ENCODE data around the gene ZNF787.

Gene ZNF787

GRCh38 chr19:56159622-56160271 is 38.7 kb upstream of the ZNF787 start:
- no peak for TF ChIP-seq CTCF (conservative IDR thresholded peaks at IDR 0.05; ENCODE audit: low read length)
- DNase-seq (ENCODE audit: low read depth), result no peak

GRCh38 chr19:56159009-56159559 is 38.0 kb upstream of the ZNF787 start:
- no peak overlapping the region for H3K4me3 ChIP-seq (ENCODE audit: low read length)
- no peak for TF ChIP-seq CTCF (conservative IDR thresholded peaks at IDR 0.05; ENCODE audit: low read length)

More at GRCh38 chr19:56159622-56160271, 38.7 kb upstream of the ZNF787 start:
- H3K4me3 ChIP-seq (ENCODE audit: low read length), result no peak overlapping the region

GRCh38 chr19:56158170-56158757 is 37.2 kb upstream of the ZNF787 start:
- DNase-seq (ENCODE audit: low read depth), result no peak
- H3K4me3 ChIP-seq (ENCODE audit: low read length), result no peak overlapping the region
- TF ChIP-seq CTCF (conservative IDR thresholded peaks at IDR 0.05; ENCODE audit: low read length), result no peak

More at GRCh38 chr19:56159009-56159559, 38.0 kb upstream of the ZNF787 start:
- DNase-seq (ENCODE audit: low read depth), result no peak

GRCh38 chr19:56156768-56157167 is 35.7 kb upstream of the ZNF787 start:
- DNase-seq (ENCODE audit: low read depth), result no peak
- H3K4me3 ChIP-seq (ENCODE audit: low read length), result no peak overlapping the region
- no peak for TF ChIP-seq CTCF (conservative IDR thresholded peaks at IDR 0.05; ENCODE audit: low read length)

- DNase-seq (ENCODE audit: low read depth), result no peak
- TF ChIP-seq CTCF (conservative IDR thresholded peaks at IDR 0.05; ENCODE audit: low read length), result peak; percentile 31
- H3K4me3 ChIP-seq (ENCODE audit: low read length), result no peak overlapping the region
Observed at GRCh38 chr19:56155124-56155687, 34.1 kb upstream of the ZNF787 start.

- H3K4me3 ChIP-seq (ENCODE audit: low read length), result no peak overlapping the region
- no peak for TF ChIP-seq CTCF (conservative IDR thresholded peaks at IDR 0.05; ENCODE audit: low read length)
- no peak for DNase-seq (ENCODE audit: low read depth)
Observed at GRCh38 chr19:56153507-56153906, 32.4 kb upstream of the ZNF787 start.

All from AG10803 (cell line).